CD4-positive, alpha-beta T cell treated with Interleukin-15 for 1 hour (primary cell): ENCODE data around the gene SHBG.
"Not testable (repeated sequence)": the region's sequence is repeated elsewhere in the genome, so short reads cannot be mapped to it uniquely, and the experiment has no call there.

Experiments
- DNase-seq: peaks from one replicate; pipeline ENCODE4 v3.0.0-alpha.2; 2020

Gene SHBG

GRCh38 chr17:7612294-7612640 lies 17.7 kb upstream of the SHBG start:
- DNase-seq, result no peak

- DNase-seq, result no peak
Observed at GRCh38 chr17:7613769-7614424, 16.0 kb upstream of the SHBG start.

- DNase-seq, result peak; percentile 100
Observed at GRCh38 chr17:7614425-7615264, 15.3 kb upstream of the SHBG start, which contains the start of gene FXR2. FXR2 (minus strand) TSS chr17:7614897; CDS start chr17:7614532, 365 bp downstream.

- no peak for DNase-seq
Observed at GRCh38 chr17:7615265-7615747, 14.6 kb upstream of the SHBG start.

DNA sequence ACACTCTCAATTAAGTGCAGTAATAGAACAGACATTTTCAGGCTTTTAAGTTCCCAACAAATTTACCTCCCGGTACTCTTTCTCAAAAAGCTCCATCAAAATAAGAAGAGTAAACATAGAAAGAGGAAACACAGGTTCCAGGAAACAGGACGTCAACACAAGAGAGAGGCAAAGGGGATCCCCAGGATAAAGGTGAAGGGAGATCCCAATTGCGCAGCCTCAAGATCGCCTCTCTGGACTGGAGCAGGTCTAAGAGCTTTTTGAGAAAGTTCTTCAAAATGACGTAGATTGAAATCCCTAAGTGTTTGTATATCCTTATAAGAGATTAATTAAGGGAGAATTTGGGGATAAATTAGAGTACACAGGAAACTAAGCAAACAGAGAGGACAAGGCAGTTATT lies 11.3 kb upstream of the SHBG start:
- DNase-seq, result no peak

DNA sequence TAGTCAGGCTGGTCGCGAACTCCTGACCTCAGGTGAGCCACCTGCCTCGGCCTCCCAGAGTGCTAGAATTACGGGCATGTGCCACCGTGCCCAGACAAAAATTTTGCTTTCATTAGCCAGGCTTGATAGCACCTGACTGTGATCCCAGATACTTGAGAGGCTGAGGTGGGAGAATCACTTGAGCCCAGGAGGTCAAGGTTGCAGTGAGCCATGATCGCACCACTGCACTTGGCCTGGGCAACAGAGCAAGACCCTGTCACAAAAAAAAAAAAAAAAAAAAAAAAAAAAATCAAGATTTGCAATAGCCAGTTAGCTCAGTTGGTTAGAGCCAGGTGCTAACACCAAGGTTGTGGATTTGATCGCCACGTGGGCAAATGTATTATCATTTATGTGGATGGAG lies 9.1 kb upstream of the SHBG start:
- DNase-seq, result no peak

DNA sequence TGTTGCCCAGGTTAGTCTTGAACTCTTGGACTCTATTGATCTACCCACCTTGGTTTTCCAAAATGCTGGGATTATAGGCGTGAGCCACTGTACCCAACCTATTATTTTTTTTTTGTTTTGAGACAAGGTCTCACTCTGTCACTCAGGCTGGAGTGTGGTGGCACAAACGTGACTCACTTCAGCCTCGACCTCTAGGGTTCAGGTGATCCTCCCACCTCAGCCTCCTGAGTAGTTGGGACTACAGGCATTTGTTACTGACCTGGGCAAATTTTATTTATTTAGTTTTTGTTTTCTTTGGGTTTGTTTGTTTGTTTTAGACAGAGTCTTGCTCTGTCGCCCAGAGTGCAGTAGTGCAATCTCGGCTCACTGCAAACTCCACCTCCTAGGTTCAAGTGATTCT lies 6.3 kb upstream of the SHBG start:
- DNase-seq, result no peak

DNA sequence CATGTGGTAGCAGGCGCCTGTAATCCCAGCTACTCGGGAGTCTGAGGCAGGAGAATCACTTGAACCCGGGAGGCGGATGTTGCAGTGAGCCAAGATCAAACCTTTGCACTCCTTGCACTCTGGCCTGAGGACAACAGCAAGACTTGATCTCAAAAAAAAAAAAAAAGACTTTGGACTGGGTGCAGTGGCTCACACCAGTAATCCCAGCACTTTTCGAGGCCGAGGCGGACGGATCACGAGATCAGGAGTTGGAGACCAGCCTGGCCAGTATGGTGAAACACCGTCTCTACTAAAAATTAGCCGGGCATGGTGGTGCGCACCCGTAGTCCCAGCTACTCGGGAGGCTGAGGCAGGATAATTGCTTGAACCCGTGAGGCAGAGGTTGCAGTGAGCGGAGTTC lies 4.2 kb upstream of the SHBG start:
- DNase-seq, result not testable (repeated sequence)

- DNase-seq, result peak; percentile 37
Observed at GRCh38 chr17:7626307-7626706, 3.6 kb upstream of the SHBG start.

GRCh38 chr17:7626956-7627249 lies 3.0 kb upstream of the SHBG start:
- no peak for DNase-seq

GRCh38 chr17:7627250-7628121 lies 2.4 kb upstream of the SHBG start, which contains the start of gene SAT2:
SAT2 (minus strand) TSS chr17:7627821; CDS start chr17:7627635, 186 bp downstream.
- DNase-seq, result peak; percentile 91

GRCh38 chr17:7631398-7632380 lies 1.8 kb downstream of the SHBG start:
- DNase-seq, result no peak

GRCh38 chr17:7632492-7632894 lies 2.6 kb downstream of the SHBG start:
- DNase-seq, result peak; percentile 47

DNA sequence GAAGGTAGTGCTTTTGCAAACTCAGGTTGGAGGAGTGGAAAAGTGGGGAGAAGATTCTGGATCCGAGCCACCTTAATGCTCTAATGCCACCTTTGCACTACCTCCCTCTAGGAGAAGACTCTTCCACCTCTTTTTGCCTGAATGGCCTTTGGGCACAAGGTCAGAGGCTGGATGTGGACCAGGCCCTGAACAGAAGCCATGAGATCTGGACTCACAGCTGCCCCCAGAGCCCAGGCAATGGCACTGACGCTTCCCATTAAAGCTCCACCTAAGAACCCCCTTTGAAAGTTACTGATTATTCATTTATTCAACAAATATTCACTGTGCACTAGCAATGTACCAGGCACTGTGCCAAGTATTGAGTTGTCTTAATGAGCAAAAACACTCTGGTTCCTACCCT lies 3.2 kb downstream of the SHBG start:
- no peak for DNase-seq

GRCh38 chr17:7634384-7634783 lies 4.4 kb downstream of the SHBG start:
- DNase-seq, result no peak

GRCh38 chr17:7636163-7636562 lies 6.2 kb downstream of the SHBG start:
- DNase-seq, result no peak

DNA sequence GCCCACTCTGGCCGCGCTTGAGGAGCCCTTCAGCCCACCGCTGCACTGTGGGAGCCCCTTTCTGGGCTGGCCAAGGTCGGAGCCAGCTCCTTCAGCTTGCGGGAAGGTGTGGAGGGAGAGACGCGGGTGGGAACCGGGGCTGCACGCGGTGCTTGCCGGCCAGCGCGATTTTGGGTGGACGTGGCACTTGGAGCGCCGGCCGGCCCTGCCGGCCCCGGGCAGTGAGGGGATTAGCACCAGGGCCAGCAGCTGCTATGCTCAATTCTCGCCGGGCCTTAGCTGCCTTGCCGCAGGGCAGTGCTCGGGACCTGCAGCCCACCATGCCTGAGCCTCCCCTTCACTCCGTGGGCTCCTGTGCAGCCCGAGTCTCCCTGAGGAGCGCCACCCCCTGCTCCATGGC lies 10.8 kb downstream of the SHBG start:
- DNase-seq, result no peak

DNA sequence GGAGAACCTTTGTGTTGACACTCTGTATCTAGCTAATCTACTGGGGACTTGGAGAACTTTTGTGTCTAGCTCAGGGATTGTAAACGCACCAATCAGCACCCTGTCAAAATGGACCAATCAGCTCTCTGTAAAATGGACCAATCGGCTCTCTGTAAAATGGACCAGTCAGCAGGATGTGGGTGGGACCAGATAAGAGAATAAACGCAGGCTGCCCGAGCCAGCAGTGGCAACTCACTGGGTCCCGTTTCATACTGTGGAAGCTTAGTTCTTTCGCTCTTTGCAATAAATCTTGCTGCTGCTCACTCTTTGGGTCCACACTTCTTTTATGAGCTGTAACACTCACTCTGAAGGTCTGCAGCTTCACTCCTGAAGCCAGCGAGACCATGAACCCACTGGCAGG lies 11.7 kb downstream of the SHBG start:
- not testable (repeated sequence) for DNase-seq

DNA sequence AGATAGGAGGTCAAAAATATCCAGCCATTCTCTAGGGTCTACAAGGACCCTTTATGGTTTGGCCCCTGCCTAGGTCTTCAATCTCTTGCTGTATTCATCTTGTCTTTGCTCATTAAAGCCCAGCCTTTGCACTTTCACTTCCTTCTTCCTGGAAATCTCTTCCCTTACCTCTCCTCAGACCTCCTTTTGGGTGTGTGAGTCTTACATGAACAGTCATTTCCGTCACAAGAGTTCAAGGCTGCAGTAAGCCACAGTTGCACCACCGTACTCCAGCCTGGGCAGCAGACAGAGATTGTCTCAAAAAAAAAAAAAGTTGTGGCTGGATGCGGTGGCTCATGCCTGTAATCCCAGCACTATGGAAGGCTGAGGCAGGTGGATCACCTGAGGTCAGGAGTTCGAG lies 14.8 kb downstream of the SHBG start:
- DNase-seq, result peak; percentile 41

DNA sequence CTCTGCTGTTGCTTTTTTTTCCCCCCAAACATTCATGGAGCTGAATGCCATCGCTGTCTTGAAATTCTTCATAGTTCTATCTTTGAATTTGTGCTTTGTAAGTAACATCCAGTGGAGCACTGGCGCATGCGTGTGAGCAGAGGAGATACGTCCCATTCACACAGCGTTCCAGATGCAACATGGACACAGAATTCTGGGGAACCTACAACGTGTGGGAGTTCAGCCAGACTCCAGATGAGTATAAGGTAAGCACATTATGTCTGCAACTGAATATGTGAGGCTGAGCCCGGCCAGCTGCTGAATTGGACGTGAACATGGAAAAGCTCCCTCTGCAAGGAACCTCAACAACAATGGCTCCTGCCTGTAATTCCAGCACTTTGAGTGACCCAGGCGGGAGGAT lies 16.5 kb downstream of the SHBG start:
- DNase-seq, result no peak

GRCh38 chr17:7647018-7647417 lies 17.1 kb downstream of the SHBG start:
- DNase-seq, result no peak

DNA sequence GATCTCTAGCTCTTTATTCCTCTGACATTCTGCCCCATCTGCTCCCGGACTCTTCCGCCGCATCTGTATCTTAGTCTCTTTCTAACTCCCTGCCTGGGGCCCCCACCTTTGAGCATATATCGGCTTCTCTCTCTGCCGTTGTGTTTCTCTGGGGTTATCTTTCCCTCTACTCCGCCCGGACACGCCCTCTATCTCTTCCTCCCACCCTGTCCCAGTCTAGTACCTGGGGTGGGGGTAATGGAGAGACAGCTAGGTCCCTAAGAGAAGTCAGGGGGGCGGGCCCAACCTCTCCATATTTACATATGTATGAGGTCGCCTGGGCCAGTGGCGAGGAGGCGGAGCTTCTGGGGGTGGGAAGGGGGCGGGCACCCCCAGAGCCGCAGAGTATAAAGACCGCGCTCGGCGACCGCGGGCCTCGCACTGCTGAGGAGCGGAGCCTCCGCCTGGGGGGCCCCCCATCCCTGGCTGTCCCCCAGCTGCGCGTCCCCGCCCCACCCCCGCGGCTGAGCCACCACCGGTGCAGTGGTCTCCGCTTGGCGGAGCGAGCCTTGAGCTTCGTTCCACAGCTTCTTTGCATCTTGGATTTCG lies 20.7 kb downstream of the SHBG start, which contains the start of gene ATP1B2:
Gene ATP1B2, plus strand, starts transcription at position 418 of the 588 bp plus-strand sequence. CDS start 593 bp downstream, outside the sequence.
- peak; percentile 77 for DNase-seq
